Right kidney (tissue), 9 donors: Measurements from ENCODE around the gene SPATC1L.
"Not testable (repeated sequence)": the region's sequence is repeated elsewhere in the genome, so short reads cannot be mapped to it uniquely, and the experiment has no call there.

Experiments used
- DNase-seq: peaks from one replicate; pipeline ENCODE4 v3.0.0-alpha.2; 2016
- long read RNA-seq, 8 donors: transcript quantifications; one replicate each; lab custom pipeline, GENCODE V29; 2026

The SPATC1L gene
- long read RNA-seq, donor 1, partial matches to known transcripts, result 0 of 3 reads
- long read RNA-seq, donor 1, other reads (novel, unspliced or antisense), result 0 of 3 reads
- long read RNA-seq, donor 2, transcript SPATC1L-202 (4 exons, 1,182 nt), result major isoform, 11 of 11 reads
- long read RNA-seq, donor 2, partial matches to known transcripts, result 0 of 11 reads
- long read RNA-seq, donor 2, other reads (novel, unspliced or antisense), result 0 of 11 reads
- long read RNA-seq, donor 3, partial matches to known transcripts, result 0 of 1 reads
- long read RNA-seq, donor 3, other reads (novel, unspliced or antisense), result 0 of 1 reads
- long read RNA-seq, donor 4, transcript SPATC1L-202 (4 exons, 1,182 nt), result major isoform, 9 of 9 reads
- long read RNA-seq, donor 4, partial matches to known transcripts, result 0 of 9 reads
- long read RNA-seq, donor 4, other reads (novel, unspliced or antisense), result 0 of 9 reads
- long read RNA-seq, donor 5, transcript SPATC1L-202 (4 exons, 1,182 nt), result major isoform, 10 of 10 reads
- long read RNA-seq, donor 5, partial matches to known transcripts, result 0 of 10 reads
- long read RNA-seq, donor 5, other reads (novel, unspliced or antisense), result 0 of 10 reads
- long read RNA-seq, donor 6, transcript SPATC1L-202 (4 exons, 1,182 nt), result major isoform, 18 of 18 reads
- long read RNA-seq, donor 6, partial matches to known transcripts, result 0 of 18 reads
- long read RNA-seq, donor 6, other reads (novel, unspliced or antisense), result 0 of 18 reads
- long read RNA-seq, donor 7, transcript SPATC1L-202 (4 exons, 1,182 nt), result major isoform, 28 of 33 reads
- long read RNA-seq, donor 7, partial matches to known transcripts, result 5 of 33 reads
- long read RNA-seq, donor 7, other reads (novel, unspliced or antisense), result 0 of 33 reads
- long read RNA-seq, donor 8, transcript SPATC1L-202 (4 exons, 1,182 nt), result major isoform, 12 of 12 reads
- long read RNA-seq, donor 8, partial matches to known transcripts, result 0 of 12 reads
- long read RNA-seq, donor 8, other reads (novel, unspliced or antisense), result 0 of 12 reads

DNA sequence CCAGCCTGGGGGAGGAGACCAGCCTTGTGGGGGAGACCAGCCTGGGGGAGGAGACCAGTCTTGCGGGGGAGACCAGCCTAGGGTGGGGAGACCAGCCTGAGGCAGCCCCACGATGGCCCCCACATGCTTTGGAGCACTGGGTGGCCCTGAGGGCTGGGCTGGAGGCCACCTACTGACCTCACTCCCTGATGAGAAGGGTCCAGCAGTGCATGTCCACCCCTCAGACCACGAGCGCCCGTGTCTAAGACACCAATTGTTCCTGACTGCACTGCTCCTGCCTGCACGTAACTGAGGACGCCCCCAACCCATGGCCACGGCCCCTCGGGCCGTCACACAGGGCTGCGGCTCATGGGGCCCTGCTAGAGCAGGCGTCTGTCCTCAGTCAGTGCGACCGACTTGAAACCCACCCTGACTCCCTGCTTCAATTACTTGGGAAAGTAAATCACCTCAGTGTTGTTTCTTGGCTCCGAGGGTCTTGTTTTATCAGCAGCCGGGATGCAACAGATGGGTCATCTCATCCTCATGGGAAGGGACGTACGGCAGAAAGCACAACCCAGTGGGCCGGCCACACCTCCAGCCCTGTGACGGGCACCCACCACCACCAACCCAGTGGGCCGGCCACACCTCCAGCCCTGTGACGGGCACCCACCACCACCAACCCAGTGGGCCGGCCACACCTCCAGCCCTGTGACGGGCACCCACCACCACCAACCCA lies at the start of gene SPATC1L:
Gene SPATC1L, minus strand, starts transcription at position 550 of the 715 bp plus-strand sequence. CDS start 1,643 bp downstream, outside the sequence.
- peak; percentile 86 for DNase-seq

DNA sequence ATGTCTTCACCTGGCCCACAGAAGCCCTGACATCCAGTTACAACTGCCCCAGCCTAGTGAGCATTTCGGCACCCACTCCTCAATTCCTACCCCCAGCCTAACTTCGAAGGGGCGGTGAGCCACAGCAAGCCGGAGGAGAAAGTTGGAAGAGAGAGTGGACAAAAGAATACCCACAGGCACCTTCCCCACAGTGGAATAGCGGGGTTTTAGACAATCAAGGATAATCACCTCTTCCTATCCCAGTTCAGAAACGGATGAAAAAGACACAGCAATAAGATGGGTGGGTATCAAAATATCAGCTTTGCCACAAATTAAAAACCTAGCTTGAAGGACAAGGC lies 45.6 kb upstream of the SPATC1L start:
- DNase-seq, result no peak

DNA sequence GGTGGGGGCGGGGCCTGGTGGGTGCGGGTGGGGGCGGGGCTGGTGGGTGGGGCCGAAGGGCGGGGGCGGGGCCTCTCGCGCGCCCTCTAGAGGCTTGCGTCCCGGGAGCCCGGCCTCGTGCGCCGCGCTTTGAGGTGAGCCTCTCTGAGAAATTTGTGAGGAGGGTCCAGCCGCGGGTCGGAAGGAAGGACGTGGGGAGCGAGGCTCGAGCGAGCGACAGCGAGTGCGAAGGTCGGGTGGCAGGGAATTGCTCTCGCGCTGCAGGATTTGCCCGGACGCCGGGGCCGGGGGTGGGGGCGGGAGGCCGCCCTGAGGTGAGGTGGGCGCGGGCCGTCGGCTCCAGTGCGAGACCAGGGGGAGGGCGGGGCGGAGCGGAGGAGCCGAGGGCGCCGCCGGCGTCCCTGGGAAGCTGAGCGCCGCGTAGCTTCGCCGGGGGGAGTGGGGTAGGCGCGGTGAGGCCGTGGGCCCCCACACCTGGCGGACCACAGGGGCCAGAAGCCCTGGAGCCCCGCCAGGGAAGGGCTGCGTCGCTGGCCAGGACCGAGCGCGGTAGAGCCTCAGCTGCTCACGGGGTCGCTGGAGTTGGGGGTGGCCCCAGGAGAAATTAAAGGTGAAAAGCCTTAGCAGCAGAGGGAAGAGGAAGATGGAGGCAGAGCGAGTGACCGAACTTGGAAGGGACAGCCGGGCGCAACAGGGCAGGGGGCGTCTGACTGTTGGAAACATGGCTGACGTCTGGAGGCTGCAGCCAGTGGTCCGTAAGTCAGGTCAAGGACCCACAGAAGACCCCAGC lies 45.1 kb upstream of the SPATC1L start:
- peak; percentile 78 for DNase-seq

DNA sequence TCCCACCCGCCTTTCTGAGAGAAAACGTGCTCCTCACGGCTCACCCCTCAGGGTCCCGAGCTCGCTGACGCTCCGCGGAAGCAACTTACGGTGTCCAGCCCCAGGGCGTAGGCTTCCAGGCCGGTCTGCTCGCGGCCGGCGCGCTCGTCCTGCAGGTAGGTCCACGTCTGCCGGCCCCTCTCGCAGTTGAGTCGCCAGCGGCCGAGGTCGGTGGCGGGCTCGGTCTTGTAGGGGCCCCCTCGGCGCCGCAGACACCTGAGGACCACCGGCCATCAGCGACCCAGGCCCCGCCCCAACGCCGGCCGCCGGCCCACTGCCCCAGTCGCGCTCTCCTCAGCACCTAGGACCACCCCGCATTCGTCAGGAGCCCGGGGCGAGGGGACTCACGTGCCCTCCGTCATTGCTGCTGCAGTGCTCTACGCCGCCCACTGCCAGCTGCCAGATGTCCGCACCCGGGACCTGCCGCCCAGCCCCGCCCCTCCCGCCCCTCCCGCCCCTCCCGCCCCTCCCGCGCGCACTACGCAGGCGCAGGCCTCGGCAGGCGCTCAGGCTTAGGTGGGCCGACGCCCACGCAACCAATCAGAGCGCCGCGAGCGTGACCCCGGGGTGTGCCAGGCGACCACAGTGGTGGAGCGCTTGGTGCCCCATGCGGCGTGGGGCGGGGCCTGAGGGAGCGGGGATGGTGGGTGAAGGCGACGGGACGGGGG lies 44.2 kb upstream of the SPATC1L start, which contains the start of gene LSS:
Gene LSS, minus strand, starts transcription at position 430 of the 707 bp plus-strand sequence. Its CDS starts 29 bp downstream, at position 401.
- peak; percentile 86 for DNase-seq

DNA sequence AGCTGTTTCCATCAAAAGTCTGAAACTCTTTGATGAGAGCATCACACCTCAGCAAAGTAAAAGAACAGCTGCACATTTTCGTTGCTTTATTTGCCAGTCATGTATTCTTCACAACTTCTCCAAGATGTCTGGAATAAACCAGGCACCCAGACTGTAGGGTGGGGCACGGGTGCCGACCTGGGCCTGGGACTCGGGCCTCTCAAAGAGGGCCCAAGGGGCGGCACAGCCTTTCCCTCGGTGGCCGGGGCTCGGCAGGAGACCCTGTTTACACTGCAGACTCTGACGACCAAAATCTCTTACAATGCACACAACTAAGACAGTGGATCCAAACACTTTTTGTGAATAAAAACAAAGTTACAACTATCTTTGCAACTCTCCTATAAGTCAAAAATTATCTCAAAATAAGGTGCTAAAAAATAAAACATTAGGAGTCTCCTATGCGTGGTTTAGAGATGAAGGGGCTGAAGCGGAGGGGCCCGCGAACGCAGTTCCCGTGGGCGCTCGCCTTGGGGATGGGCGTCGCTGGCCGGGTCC lies 43.6 kb upstream of the SPATC1L start:
- DNase-seq, result no peak

DNA sequence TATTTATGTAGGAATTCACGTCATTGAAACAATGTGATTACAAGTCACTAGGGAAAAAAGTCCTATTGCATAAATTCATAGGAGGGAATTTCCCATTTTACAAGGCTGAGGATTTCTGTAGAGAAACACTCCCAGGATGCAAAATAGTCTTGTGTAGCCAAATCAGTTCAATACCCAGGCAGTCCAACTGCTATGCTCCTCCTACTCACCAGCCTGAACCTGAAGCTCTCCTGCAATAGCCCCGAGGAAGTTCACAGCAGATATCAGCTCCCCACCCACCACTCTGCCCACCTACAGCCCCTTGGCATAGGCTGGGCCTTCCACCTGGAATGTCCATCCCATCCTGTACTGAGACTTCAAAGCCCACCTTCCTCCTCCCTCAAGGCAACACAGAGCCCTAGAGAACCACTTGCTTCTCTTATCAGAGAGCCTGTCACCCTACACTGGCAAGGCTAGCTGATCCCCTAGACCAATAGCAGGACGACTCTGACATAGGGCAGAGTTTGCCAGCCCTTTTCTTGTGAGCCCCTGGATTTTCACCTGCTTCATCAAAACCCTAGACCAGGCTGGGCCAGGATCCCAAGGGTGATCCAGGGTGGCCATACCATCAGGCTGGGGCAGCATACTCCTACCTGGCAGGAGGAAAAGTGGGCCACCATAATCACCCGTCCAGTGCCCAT lies 42.8 kb upstream of the SPATC1L start:
- DNase-seq, result peak; percentile 13

DNA sequence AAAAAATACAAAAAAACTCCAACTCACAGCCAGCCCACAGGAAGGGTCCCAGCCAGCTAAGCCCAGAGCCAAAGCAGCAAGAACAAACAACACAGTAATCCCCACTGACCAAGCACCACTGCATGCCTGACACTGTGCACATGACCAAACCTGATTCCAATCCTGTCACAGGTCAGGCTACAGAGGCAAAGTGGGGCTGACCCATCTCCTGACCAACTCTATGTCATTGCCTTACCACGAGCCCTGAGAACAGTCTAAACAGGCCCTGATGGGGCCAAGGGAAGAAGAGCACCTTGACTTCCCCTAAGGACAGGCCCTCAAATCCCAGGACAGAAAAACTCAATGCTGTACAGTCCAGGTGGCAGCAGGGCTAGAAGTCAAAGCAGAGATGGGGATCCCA lies 41.9 kb upstream of the SPATC1L start:
- DNase-seq, result no peak

DNA sequence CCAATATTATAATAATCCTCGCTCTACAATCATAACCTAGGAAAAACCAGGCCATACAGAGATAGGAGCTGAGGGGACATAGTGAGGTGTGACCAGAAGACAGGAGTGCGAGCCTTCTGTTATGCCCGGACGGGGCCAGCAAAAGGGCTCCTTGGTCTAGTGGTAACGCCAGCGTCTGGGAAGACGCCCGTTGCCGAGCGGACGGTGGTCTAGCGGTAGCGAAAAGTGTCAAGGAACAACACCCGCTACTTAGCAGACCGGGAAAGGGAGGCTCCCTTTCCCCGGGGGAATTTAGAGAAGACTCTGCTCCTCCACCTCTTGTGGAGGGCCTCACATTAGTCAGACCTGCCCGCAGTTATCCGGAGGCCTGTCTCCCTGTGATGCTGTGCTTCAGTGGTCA lies 39.4 kb upstream of the SPATC1L start:
- not testable (repeated sequence) for DNase-seq

DNA sequence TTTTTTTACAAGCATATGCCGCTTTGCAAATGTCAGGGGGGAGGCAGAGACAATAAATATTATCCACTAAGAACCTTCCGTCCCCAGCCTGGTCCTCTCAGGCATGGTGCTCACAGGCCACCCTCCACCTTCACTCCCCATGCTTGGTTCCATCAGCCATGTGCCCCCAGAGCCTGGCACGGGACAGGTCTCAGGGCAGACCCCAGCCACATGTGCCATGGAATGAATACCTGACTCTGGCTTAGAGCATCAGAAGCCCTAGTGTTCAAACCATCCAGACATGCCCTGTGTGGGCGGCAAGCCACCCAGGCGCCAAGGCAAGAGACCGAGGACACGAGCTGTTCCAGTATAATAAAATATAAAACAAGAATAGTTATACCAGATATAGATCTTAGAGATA lies 39.0 kb upstream of the SPATC1L start:
- no peak for DNase-seq

DNA sequence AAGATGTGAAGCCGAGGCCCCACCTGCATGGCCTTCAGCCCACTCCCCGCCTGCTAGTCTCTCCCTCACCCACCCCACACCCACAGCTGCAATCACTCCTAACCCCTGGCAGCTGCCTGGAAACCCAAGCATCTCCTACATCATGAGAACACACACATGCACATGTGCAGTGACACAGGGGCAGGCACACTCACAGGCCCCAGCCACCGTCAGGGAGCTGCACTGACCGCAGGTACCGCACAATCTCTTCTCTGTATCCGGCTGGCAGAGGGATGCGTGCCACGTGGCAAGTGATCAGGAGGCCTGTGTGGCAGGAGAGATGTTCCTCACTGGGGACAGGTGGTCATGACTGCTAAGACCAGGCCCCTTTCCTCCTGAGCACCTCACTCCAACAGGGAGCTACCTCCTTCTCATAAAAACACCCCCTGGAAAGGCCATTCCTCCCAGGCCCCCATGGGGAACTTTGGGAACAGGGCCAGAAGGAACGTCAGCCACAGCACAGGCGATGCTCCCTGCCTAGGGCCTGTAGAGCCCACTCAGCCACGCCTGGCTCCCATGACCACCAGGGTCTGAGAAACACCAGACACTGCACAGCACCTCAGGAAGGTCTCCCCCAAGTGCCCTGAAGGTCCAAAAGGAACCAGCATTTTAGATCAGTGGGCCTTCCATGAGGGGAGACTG lies 38.3 kb upstream of the SPATC1L start:
- no peak for DNase-seq

DNA sequence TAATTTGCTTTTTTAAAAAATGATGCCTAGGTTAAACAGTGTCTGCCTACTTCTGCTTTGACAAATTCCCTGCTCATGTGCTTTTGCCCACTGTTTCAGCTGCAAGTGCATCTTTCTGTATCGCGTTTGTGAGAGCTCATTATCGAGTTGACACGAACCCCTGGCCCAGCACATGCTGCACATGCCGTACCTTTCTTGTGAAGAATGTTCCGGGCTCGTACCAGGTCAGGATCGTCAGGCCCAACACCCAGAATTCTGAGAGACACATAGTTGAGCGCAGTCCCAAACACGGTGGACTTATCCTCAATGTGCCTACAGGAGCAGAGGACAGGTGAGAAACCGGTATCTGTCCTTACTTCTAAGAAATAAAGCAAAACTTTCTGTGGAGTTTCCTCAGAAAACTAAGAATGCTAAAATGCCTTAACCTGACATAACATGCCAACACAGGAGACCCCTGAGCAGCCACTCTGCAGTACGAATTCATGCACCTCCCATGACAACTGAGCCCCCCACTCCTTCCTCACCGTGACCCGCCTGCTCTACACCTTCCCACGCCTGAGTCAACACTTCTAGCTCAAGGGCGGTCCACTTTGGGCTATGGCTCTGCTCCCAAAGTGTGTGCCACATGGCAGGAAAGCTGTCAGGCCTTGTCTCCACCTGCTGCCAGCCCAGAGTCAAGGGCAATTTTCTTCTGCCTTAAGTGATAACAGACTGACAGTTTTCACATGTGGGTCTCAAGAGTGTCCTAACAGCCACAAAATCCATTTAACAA lies 37.6 kb upstream of the SPATC1L start:
- no peak for DNase-seq

DNA sequence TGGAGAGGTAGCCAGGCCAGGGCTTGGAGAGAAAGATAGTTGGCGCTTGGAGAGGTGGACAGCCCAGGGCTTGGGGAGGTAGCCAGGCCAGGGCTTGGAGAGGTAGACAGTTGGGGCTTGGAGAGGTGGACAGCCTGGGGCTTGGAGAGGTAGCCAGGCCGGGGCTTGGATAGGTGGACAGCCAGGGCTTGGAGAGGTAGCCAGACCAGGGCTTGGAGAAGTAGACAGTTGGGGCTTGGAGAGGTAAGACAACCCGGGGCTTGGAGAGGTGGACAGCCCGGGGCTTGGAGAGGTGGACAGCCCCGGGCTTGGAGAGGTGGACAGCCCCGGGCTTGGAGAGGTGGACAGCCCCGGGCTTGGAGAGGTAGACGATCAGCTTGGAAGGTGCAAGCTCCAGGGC lies 36.6 kb upstream of the SPATC1L start:
- no peak for DNase-seq

DNA sequence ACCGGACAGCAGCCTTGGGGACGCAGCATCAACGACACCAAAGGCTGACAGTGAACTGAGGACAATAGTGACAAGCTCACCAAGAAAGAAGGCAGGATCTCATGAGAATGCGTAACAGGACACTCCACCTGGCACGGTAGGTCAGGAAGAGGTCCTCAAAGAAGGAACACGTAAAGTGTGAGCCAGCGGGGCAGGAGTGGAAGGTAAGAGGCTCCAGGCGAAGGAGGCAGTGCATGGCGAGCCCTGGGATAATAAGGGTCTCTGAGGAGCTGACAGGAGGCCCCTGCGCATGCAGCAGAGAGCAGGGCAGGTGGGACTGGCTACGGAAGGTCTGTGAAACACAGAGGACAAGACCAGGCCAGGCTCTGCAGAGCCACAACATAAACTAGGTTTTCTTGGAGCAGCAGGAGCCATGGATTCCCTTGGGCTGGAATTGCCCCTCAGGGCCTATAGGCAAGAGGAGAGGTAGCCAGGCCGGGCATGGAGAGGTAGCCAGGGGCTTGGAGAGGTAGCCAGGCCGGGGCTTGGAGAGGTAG lies 36.1 kb upstream of the SPATC1L start:
- DNase-seq, result no peak

DNA sequence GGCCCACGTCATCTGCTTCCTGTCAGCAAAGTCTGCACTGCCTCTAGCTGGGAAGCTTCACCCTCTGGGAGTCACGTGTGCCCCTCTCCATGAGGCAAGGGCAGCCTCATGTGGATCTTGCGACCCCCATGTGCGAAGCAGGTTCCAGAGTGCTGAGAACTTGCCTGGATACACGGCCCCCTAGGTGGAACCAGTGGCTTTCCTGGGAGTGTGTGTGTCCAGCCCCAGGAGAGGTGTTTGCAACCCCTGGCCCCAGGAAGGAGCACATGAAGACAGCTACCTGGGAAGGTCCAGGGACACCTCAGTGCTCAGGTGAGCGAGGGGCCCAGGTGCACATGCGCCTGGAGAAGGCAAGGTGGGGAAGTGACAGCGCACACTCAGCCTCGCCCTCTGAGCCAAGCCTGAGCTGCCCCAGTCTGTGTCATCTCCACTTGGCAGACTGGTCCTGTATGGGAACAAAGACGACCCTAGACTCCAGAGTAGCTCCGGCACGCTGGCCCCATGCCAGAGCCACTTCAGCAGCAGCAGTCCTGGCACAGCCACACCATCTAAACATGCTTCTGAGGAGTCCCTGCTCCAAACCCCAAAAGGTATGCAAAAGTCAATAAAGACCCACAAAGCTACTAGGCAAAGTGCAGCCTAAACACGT lies 35.5 kb upstream of the SPATC1L start:
- no peak for DNase-seq

DNA sequence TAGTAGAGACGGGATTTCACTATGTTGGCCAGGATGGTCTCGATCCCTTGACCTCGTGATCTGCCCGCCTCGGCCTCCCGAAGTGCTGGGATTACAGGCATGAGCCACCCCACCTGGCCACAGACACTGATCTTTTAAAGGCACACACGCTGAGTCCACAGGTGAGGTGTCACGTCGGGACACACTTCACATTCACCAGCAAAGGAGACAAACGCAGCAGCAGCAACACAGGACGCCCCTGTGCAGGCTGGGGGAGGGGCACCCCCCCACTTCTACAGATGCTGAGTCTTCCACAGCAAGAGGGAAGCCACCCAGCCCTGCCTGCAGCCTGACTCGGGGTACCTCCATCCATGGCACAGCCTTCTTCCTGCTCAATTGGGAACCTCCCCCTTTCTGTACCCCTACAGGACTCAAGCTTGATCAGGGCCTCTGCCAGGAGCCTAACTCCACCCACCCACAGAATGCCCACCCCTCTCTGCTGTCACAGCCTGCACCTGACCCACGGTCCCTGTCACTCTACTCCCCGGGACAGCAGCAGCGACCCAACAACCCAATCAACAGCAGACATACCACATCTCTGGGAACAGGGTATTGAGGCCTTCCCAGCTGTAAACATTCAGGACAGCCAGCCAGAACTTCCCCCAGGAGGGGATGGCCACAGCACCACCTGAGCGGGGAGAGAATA lies 34.8 kb upstream of the SPATC1L start:
- no peak for DNase-seq

DNA sequence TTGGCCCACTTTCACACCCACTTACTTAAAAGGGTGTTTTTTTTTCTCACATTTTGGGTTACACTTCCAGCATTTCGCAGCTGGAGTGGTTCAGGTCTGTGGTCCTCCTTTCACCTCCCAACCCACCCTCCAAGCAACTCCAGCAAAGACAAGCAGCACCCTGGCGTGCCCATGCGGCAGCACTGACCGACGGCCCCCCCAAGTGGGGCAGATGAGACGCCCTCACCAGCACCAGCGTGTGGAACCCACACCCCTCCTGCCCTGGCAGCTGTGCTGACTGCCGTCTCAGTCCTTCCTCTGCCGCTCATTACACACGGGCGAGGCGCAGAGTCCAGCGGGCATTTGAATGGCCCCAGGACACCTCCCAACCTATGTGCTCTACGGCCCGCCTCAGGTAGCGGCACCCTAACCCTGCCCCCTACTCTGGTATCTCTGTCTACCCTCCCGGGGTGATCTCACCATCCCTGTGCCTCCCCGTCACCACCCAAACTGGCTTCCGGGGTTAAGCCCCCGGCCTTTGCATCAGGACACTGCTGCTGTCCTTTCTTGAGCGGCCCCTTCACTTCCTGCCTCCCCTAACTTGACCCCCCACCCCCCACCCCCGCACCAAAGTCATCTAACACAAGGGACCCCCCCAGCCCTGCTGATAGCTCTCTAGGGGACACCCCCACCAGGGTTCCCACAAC lies 33.4 kb upstream of the SPATC1L start:
- no peak for DNase-seq
